Sigmoid colon (tissue), 7 donors: ENCODE measurements around the gene GALNT10. TPM values are rescaled to one million over a fixed set of nuclear protein-coding genes. Genes with fewer than 3 reads are reported as not detected.

Experiments
- DNase-seq: peaks from one replicate; pipeline ENCODE4 v3.0.0-alpha.2; 2019
- H3K27ac ChIP-seq, 4 donors: fragments of 200-600 bp; sonication (generic); one replicate each; pipeline ENCODE4 v1.5.1; 2016 to 2019; ENCODE audit warnings: mild to moderate bottlenecking in 1 of 4
- H3K27me3 ChIP-seq, 3 donors: fragments of 200-600 bp; sonication (generic); one replicate each; pipeline ENCODE4 v1.5.1; 2019; ENCODE audit warnings: mild to moderate bottlenecking in 1 of 3
- H3K36me3 ChIP-seq, 4 donors: fragments of 200-600 bp; sonication (generic); one replicate each; pipeline ENCODE4 v1.5.1; 2016 to 2019
- H3K4me1 ChIP-seq, 4 donors: fragments of 200-600 bp; sonication (generic); one replicate each; pipeline ENCODE4 v1.5.1; 2017 to 2019
- H3K4me3 ChIP-seq, 4 donors: fragments of 200-600 bp; sonication (generic); one replicate each; pipeline ENCODE4 v1.5.1; 2017 to 2019; ENCODE audit warnings: mild to moderate bottlenecking in 2 of 4, moderate library complexity in 1 of 4
- H3K9me3 ChIP-seq, 4 donors: fragments of 200-600 bp in 3 of 4; sonication (generic) in 3 of 4; one replicate each; pipeline versions ENCODE4 v1.5.1 to v1.6.1; 2013 to 2019
- EP300 ChIP-seq, 4 donors: sonication (generic); formaldehyde crosslinking; IDR thresholded peaks; one replicate each; pipeline ENCODE4 v1.6.1; 2017; ENCODE audit warnings: antibody characterized with exemption in 4 of 4
- POLR2A ChIP-seq, 2 donors: fragments of 450-650 bp; IDR thresholded peaks; one replicate each; pipeline ENCODE4 v1.6.1; 2016; ENCODE audit warnings: antibody characterized with exemption in 2 of 2, mild to moderate bottlenecking in 2 of 2, moderate library complexity in 2 of 2
- POLR2AphosphoS5 ChIP-seq, 4 donors: sonication (generic); formaldehyde crosslinking; IDR thresholded peaks; one replicate each; pipeline ENCODE4 v1.6.1; 2017; ENCODE audit warnings: antibody characterized with exemption in 4 of 4
- WGBS, 2 donors: extraction: QIAGEN DNeasy Blood & Tissue Kit; methylation state at CpG; one replicate each; pipeline ENCODE4 v1.1.7; 2013; 5-methylcytosine and 5-hydroxymethylcytosine counted together
- intact Hi-C: fragments of 100-400 bp; cut with DNase I; formaldehyde crosslinking; loops from one replicate; pipeline ENCODE4 v1.15.1; 2023
- polyA plus RNA-seq, 3 donors: library from polyadenylated mRNA; stranded (reverse); fragments of 200-250 nt; gene quantifications; one replicate each; pipeline ENCODE4 v1.2.3, GENCODE V29; 2013
- total RNA-seq, 4 donors: library from RNA; depleted of rRNA; stranded (reverse); fragments of >200 nt; gene quantifications; one replicate each; pipeline ENCODE4 v1.1.0, GENCODE V29; 2016
- TF ChIP-seq, protein P1 (sequence below), 4 experiments: fragments of 450-650 bp in 3 of 4; fragments of 200-600 bp in 1 of 4; IDR thresholded peaks; one replicate each; pipeline ENCODE4 v1.5.1; 2016 to 2019; ENCODE audit warnings: antibody characterized with exemption in 4 of 4, mild to moderate bottlenecking in 3 of 4, moderate library complexity in 2 of 4
- donor health status: healthy with polysubstance abuse.
- donor health status: Bipolar disorder and iron deficiency.
- donor health status: healthy.

The GALNT10 gene
- total and polyA plus RNA-seq, 7 donors: 6.0 to 41.7 (median 24.3) TPM

DNA sequence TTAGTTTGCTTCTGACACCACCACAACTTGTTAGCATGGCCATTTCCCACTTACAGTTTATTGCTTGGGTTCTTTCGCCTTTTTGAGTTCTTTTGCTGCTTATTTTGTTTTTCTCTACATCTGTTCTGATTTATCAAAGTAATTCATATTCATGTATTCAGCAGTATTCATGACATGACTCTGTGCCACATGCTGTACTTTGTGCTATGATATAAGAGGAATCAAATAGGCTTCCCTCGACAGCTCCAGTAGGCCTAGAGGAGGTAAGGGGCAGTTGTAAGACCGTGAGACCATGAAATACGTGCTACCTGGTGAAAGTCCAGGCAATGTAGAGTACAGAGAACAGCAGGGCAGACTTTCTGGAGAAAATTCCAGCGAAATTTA is 144.5 kb downstream of the GALNT10 start:
- DNase-seq: no peak
- Histone ChIP-seq H3K4me1 (peaks cover 0 to 4% (median 0%) of the 10 kb centered on the region in 4 donors), H3K36me3 (peaks cover 0 to 29% (median 2%) of the 10 kb centered on the region in 4 donors), H3K27ac (no peak overlapping the region), H3K27me3 (no peaks in the 10 kb centered on the region), H3K9me3 (no peaks in the 10 kb centered on the region), H3K4me3 (no peak overlapping the region)
- 96 to 97% methylated on average over 5 of the region's 5 CpGs for WGBS, 2 donors
- no peak for TF ChIP-seq POLR2A (IDR thresholded peaks at IDR 0.05)
- no peak for TF ChIP-seq EP300 (IDR thresholded peaks at IDR 0.05)
- no peak for TF ChIP-seq POLR2AphosphoS5 (IDR thresholded peaks at IDR 0.05)
- TF ChIP-seq, protein P1, sequence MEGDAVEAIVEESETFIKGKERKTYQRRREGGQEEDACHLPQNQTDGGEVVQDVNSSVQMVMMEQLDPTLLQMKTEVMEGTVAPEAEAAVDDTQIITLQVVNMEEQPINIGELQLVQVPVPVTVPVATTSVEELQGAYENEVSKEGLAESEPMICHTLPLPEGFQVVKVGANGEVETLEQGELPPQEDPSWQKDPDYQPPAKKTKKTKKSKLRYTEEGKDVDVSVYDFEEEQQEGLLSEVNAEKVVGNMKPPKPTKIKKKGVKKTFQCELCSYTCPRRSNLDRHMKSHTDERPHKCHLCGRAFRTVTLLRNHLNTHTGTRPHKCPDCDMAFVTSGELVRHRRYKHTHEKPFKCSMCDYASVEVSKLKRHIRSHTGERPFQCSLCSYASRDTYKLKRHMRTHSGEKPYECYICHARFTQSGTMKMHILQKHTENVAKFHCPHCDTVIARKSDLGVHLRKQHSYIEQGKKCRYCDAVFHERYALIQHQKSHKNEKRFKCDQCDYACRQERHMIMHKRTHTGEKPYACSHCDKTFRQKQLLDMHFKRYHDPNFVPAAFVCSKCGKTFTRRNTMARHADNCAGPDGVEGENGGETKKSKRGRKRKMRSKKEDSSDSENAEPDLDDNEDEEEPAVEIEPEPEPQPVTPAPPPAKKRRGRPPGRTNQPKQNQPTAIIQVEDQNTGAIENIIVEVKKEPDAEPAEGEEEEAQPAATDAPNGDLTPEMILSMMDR (IDR thresholded peaks at IDR 0.05): no peak
- intact Hi-C loops: no loop called here

DNA sequence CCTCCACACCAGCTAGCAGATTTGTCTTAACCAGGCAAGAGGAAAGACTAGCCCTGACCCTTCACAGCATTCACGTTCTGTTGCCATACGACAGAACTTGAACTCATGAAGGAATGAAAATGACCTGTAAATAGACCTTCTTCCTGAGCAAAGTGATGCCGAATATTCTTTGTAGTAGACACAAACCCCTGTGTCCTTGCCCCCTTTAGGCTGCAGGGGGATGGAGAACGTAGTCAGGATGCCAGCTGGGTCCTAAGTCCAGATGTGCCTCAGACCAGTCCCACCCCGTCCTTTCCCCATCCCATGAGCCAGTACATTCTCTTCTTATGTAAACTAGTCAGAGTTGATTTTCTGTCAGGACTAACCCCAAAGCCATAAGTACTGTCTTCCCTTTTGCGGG is 151.1 kb downstream of the GALNT10 start:
- 93 to 96% methylated on average over 6 of the region's 6 CpGs for WGBS, 2 donors
- TF ChIP-seq, protein P1 (IDR thresholded peaks at IDR 0.05): no peak
- TF ChIP-seq EP300 (IDR thresholded peaks at IDR 0.05) (no peak), POLR2AphosphoS5 (IDR thresholded peaks at IDR 0.05) (no peak), POLR2A (IDR thresholded peaks at IDR 0.05) (no peak)
- intact Hi-C loops: no loop called here

DNA sequence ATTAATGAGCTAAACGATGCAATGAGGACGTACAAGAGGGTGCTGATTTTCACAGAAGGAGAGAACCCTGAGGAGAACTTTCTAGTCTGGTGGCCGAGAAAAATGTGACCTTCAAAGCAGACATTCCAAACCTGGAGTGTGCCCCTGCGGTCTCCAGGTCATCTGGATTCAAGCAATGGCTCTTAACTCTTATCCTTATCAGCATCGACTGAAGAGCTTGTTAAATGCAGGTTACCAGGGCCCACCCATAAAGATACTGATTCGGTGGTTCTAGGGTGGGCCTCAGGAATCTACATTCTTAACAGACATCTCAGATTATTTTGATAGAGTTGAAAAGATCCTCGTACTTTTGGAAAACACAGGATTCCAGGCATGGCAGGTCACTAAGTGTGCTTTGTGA is 151.7 kb downstream of the GALNT10 start:
- Histone ChIP-seq H3K27ac (no peak overlapping the region), H3K4me3 (no peak overlapping the region), H3K9me3 (no peaks in the 10 kb centered on the region), H3K4me1 (peaks cover 0 to 24% (median 14%) of the 10 kb centered on the region in 4 donors), H3K36me3 (no peaks in the 10 kb centered on the region), H3K27me3 (no peaks in the 10 kb centered on the region)
- DNase-seq: no peak
- WGBS, 2 donors: 91 to 93% methylated on average over 7 of the region's 7 CpGs
- no peak for TF ChIP-seq EP300 (IDR thresholded peaks at IDR 0.05)
- no peak for TF ChIP-seq POLR2A (IDR thresholded peaks at IDR 0.05)
- TF ChIP-seq, protein P1 (IDR thresholded peaks at IDR 0.05): no peak
- TF ChIP-seq POLR2AphosphoS5 (IDR thresholded peaks at IDR 0.05): no peak
- intact Hi-C loops: no loop called here

More for the DNA sequence above, 151.1 kb downstream of the GALNT10 start:
- Histone ChIP-seq H3K36me3 (no peaks in the 10 kb centered on the region), H3K27me3 (no peaks in the 10 kb centered on the region), H3K9me3 (no peaks in the 10 kb centered on the region), H3K4me1 (peaks cover 0 to 19% (median 11%) of the 10 kb centered on the region in 4 donors), H3K27ac (no peak overlapping the region), H3K4me3 (no peak overlapping the region)
- no peak for DNase-seq

DNA sequence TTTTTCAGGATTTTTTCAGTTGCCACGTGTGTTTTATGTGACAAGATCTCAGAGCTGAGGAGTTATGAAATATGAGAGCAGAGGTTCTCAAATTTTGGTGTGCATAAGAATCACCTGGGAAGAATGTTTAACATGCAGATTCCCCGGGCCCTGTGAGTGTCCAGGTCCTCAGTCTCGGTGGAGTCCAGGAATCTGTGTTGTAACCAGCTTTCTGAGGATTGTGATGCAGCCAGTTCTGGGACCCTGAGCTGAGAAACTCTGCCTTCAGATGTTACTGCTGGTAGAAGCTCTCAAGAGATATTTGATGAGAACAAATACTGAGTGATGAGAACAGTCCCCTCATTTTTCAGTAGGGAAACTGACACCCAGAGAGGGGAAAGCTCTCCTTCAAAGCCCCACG is 152.4 kb downstream of the GALNT10 start:
- no peak overlapping the region for H3K4me3 ChIP-seq
- peak overlapping the region in 1 of 4 donors; percentile 15 for H3K27ac ChIP-seq
- H3K4me1 ChIP-seq: peaks cover 0 to 25% (median 16%) of the 10 kb centered on the region in 4 donors
- H3K9me3 ChIP-seq: no peaks in the 10 kb centered on the region
- TF ChIP-seq POLR2AphosphoS5 (IDR thresholded peaks at IDR 0.05) (no peak), EP300 (IDR thresholded peaks at IDR 0.05) (no peak), POLR2A (IDR thresholded peaks at IDR 0.05) (no peak)
- TF ChIP-seq, protein P1 (IDR thresholded peaks at IDR 0.05): no peak
- no peaks in the 10 kb centered on the region for H3K27me3 ChIP-seq
- no peaks in the 10 kb centered on the region for H3K36me3 ChIP-seq
- intact Hi-C loops: no loop called here
- no peak for DNase-seq
- 92 to 93% methylated on average over 4 of the region's 4 CpGs for WGBS, 2 donors

DNA sequence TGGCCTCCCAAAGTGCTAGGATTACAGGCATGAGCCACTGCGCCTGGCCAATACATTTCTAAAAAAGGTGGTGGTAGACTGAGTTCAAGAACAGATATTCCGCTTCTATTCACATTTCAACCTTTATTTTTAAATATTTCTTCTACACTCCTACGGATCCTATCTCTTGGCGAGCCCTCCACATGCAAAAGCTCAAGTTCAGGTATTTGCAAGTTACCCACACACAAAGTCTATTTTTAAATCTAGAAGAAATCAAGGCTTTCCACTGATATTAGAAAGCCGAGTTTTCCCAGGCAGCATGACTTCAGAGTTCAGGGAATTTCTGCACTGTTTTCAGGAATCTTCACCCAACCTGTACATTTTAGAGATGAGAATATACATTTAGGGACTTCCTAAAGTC is 153.9 kb downstream of the GALNT10 start:
- no peaks in the 10 kb centered on the region for H3K9me3 ChIP-seq
- TF ChIP-seq POLR2AphosphoS5 (IDR thresholded peaks at IDR 0.05): no peak
- TF ChIP-seq, protein P1 (IDR thresholded peaks at IDR 0.05): no peak
- no peak for TF ChIP-seq EP300 (IDR thresholded peaks at IDR 0.05)
- TF ChIP-seq POLR2A (IDR thresholded peaks at IDR 0.05): no peak
- DNase-seq: no peak
- H3K4me3 ChIP-seq: no peak overlapping the region
- H3K27ac ChIP-seq: peak overlapping the region in 1 of 4 donors; percentile 34
- no peaks in the 10 kb centered on the region for H3K36me3 ChIP-seq
- no peaks in the 10 kb centered on the region for H3K27me3 ChIP-seq
- H3K4me1 ChIP-seq: peaks cover 0 to 25% (median 17%) of the 10 kb centered on the region in 4 donors
- WGBS, 2 donors: 96 to 98% methylated on average over 5 of the region's 5 CpGs
- intact Hi-C loops: no loop called here
